GM20431 (cell line): ENCODE measurements around the gene RADIL.

Experiments used
- in situ Hi-C: fragments of 300-500 bp; cut with MseI, MboI; formaldehyde crosslinking; loops from one replicate; pipeline ENCODE4 v1.15.0; 2020; ENCODE audit warnings: low sequenced_read_pairs; ENCODE audit not compliant: unreplicated experiment

The RADIL gene

GRCh38 chr7:4764402-4765007 is 119.0 kb downstream of the RADIL start:
- in situ Hi-C loops = loop anchor here (25.0 kb wide), 2 partner anchors 98 to 152 kb away; partner anchors contain the start of gene PAPOLB

DNA sequence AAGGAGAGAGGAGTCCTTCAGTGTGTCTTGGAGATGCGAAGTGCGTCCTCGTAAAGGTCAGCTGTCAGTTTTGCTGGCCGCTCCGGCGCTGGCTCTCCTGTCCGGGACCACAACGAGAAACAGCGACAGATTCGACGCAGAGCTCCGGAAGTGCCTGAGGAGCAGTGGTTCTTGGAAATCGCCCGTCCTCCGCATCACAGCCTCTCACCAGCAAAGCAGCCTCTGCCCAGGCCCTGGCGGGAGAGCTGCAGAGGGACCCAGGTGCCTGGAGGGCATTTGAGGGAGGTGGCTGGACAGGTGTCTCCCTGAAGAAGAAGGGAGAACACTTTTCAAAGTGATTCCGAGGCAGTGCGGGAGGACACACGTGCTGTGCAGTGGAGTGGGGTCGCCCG is 119.7 kb downstream of the RADIL start:
- in situ Hi-C loops = loop anchor here (25.0 kb wide), 2 partner anchors 99 to 151 kb away; partner anchors contain the start of gene PAPOLB

- in situ Hi-C loops = loop anchor here (25.0 kb wide), 2 partner anchors 99 to 151 kb away; partner anchors contain the start of gene PAPOLB
Measured at GRCh38 chr7:4763091-4763793, 120.3 kb downstream of the RADIL start.

- in situ Hi-C loops = loop anchor here (25.0 kb wide), 2 partner anchors 100 to 150 kb away; partner anchors contain the start of gene PAPOLB
Measured at GRCh38 chr7:4762121-4763055, 121.1 kb downstream of the RADIL start.

- in situ Hi-C loops = loop anchor here (25.0 kb wide), 2 partner anchors 101 to 149 kb away; partner anchors contain the start of gene PAPOLB
Measured at GRCh38 chr7:4760952-4761351, 122.6 kb downstream of the RADIL start.

- in situ Hi-C loops = loop anchor here (25.0 kb wide), 2 partner anchors 103 to 147 kb away; partner anchors contain the start of gene PAPOLB
Measured at GRCh38 chr7:4759211-4759610, 124.3 kb downstream of the RADIL start.

GRCh38 chr7:4758791-4759190 is 124.7 kb downstream of the RADIL start:
- in situ Hi-C loops = loop anchor here (25.0 kb wide), 2 partner anchors 104 to 146 kb away; partner anchors contain the start of gene PAPOLB

DNA sequence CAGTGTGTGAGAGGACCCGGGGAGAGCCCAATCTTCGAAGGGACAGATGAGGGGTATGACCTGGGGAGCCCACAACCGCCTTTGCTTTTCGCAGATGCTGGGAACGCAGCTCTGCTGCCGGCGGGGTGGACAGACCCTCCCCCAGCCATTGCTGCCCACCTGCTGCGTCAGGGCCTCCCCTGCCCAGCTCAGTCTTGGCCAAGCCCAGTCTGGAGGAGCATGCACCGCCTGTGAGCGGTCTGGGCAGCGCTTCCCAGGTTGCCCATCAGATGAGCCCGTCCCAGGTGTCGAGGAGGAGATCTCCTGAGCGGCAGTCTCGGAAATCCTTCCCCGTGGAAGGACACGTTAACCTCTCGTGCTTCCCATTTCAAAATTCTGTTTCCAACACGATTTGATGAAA is 125.4 kb downstream of the RADIL start:
- in situ Hi-C loops = loop anchor here (25.0 kb wide), 2 partner anchors 104 to 146 kb away; partner anchors contain the start of gene PAPOLB

GRCh38 chr7:4755045-4755444 is 128.5 kb downstream of the RADIL start:
- in situ Hi-C loops = loop anchor here (25.0 kb wide), 2 partner anchors 107 to 143 kb away; partner anchors contain the start of gene PAPOLB

GRCh38 chr7:4754433-4755010 is 129.0 kb downstream of the RADIL start:
- in situ Hi-C loops = loop anchor here (25.0 kb wide), 2 partner anchors 108 to 142 kb away; partner anchors contain the start of gene PAPOLB

DNA sequence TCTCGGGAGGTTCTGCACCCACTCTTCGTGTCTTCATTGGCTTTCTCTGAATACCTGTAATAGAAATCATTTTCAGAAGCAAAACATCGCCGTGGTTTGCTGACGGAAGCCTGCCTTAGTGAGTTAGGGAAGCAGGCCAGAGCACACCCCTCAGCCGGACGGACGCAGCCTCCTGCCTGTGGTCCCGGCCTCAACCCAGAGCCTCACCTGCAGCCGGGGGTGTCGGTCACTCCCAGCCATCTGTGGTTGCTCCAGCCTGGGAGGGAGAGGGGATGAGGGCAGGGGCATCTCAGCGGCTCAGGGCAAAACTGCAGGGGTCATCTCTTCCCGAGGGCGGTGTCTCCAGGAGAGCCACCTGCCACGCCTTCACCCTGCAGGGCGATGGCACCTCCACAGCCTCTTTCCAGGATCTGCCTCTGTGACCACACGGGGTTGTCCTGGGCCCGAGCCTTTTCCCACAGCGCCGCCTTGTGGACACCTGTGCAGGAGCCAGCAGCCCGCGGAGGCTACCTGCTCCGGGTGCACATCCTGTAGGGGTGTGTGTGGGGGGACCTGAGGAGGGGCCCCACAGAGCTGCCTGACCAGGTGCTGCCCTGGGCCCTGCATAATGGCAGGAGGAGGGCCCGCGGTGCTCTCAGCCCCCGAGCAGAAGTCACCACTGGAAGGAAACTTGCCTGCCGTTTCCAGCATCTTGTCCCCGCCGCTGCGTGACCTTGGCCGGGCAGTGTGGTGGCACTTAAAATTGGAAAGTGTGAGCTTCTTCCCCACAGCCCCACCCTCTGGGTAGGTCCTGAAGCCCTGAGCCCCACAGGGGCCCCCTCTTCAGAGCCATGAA is 129.7 kb downstream of the RADIL start:
- in situ Hi-C loops = loop anchor here (25.0 kb wide), 2 partner anchors 108 to 142 kb away; partner anchors contain the start of gene PAPOLB

GRCh38 chr7:4751398-4751947 is 132.0 kb downstream of the RADIL start:
- in situ Hi-C loops = loop anchor here (25.0 kb wide), 2 partner anchors 111 to 139 kb away; partner anchors contain the start of gene PAPOLB

DNA sequence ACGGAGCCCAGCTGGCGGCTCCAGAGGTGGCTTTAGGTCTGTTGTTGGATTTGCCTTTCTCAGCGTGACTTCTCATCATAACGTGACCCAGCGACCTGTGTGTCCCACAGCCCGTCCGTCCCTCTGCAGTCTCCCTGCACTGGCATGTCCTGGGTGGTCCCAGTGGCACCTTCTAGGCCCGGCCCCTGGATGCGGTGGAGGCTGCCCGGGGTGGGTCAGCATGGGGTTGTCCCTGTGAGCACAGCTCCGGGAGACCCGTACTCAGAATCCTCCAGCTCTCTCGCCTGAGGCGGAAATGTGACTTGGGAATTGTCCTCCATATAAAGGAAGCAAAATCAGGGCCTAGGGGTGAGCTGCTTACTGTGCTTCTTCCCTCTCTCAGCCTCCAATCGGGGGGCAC is 133.7 kb downstream of the RADIL start:
- in situ Hi-C loops = loop anchor here (25.0 kb wide), 2 partner anchors 113 to 137 kb away; partner anchors contain the start of gene PAPOLB

- in situ Hi-C loops = no loop called here
Measured at GRCh38 chr7:4749363-4749762, 134.2 kb downstream of the RADIL start.
